ENCODE measurements around the gene FBLN1.
"Not testable (repeated sequence)": the region's sequence is repeated elsewhere in the genome, so short reads cannot be mapped to it uniquely, and the experiment has no call there.

Gene FBLN1

DNA sequence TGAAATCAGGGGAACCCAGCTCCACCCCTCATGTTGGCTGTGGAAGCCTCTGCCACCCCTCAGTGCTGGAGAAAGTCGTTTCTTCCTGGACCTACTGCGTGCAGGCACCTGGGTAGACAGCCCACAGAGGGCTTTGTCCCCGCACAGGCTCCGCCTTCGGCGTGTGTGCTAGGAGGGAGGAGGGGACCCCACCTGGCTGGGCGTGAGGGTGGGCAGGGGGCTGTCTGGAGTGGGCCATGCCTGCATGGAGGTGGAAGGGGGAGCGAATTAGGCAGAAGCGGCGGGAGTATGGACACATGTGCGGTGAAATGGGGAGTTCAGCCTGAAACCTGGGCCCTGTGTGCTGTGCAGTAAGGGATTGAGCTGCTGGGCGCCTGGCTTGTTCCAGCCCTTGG is 49.3 kb downstream of the FBLN1 start:
- no peak overlapping the region for H3K4me3 ChIP-seq (ENCODE audit: low read length)
- no peak for DNase-seq (ENCODE audit: low read depth)
- TF ChIP-seq, protein P1, sequence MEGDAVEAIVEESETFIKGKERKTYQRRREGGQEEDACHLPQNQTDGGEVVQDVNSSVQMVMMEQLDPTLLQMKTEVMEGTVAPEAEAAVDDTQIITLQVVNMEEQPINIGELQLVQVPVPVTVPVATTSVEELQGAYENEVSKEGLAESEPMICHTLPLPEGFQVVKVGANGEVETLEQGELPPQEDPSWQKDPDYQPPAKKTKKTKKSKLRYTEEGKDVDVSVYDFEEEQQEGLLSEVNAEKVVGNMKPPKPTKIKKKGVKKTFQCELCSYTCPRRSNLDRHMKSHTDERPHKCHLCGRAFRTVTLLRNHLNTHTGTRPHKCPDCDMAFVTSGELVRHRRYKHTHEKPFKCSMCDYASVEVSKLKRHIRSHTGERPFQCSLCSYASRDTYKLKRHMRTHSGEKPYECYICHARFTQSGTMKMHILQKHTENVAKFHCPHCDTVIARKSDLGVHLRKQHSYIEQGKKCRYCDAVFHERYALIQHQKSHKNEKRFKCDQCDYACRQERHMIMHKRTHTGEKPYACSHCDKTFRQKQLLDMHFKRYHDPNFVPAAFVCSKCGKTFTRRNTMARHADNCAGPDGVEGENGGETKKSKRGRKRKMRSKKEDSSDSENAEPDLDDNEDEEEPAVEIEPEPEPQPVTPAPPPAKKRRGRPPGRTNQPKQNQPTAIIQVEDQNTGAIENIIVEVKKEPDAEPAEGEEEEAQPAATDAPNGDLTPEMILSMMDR (conservative IDR thresholded peaks at IDR 0.05; ENCODE audit: low read length): no peak

DNA sequence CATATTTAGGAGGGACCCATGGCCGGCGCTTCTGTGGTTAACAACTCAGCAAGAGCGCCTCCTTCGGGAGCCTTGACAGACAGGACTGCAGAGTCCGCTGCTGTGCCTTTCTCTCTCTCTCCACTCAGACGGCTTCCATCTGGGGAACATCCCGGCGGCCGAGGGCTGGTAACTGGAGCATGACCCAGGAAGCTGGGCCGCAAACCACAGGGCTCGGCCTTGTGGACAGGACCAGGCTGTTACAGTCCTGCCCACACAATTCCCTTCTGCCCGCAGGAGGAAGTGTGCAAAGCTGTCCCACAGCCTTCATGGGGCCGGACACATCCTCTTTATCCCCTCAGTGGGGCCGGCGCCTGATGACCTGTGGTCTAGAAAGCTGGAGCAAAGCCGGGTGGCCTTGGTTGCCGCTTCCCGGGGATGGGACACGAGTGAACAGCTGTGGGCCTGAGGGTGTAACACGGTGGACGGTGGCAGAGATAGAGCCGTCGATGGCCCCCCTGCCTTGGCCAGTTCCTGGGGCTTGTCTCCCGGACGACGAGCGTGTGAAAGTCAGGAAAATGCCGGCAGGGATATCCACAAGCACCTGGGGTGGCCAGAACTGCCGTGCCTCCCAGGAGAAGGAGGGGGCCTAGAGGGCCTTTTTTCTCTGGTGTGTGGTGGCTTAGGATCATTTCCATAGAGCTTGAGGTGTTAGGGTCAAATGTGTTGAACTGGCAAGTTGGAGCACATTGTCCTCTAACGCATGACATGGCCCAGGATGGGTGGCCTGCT is 50.1 kb downstream of the FBLN1 start:
- TF ChIP-seq, protein P1 (conservative IDR thresholded peaks at IDR 0.05; ENCODE audit: low read length): peak; percentile 65

DNA sequence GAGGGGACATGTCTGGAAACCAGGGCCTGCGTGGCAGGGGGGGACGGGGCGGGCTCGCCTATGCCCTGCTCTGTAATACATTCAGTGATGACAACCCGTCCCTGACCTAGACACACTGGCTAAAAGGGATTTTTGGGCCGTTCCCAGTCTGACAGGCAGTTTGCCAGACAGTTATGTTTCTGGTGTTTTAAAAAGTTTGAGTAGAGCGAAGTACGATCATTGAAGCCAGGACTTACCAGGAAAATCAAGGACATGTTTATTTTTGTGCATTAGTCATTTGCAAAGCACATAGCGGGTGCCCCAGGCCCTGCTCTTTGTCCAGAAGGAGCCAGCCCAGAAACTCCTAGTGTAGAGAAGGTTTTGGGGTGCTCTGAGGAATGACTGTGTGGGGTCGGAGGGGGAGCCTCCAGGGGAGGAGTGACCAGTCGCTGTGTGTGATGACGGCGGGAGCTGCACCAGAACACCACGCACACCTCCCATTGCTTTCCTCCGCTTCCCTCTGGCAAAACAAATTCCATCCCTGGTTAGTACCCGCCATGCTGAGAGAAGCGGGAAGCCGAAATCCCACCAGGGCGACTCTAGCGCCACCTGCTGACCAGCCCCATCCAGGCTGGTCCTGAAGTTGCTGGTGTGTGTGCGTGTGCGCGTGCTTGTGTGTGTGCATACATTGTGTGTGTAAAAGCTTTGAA is 50.8 kb downstream of the FBLN1 start:
- TF ChIP-seq, protein P1 (conservative IDR thresholded peaks at IDR 0.05; ENCODE audit: low read length): peak; percentile 93
- peak; percentile 82 for DNase-seq (ENCODE audit: low read depth)
- no peak overlapping the region for H3K4me3 ChIP-seq (ENCODE audit: low read length)

More for the DNA sequence above, 50.1 kb downstream of the FBLN1 start:
- no peak overlapping the region for H3K4me3 ChIP-seq (ENCODE audit: low read length)
- peak; percentile 98 for DNase-seq (ENCODE audit: low read depth)

DNA sequence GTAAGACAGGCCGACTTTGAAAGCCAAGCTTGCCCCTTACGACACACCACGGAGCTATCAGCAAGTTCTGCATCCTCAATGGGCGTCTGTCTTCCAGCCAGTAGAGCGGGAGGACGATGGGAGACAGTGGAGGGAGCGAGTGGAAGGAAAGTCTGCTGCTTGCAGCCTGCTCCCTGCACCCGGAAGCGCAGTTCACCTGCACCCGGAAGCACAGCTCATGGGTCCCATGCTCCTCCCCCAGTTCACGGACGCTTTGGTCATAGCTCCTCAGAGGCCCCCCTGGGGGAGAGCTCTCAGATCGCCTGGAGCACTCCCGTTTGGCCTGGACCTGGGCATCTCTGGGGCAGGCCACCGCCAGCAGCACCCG is 51.3 kb downstream of the FBLN1 start:
- DNase-seq (ENCODE audit: low read depth): no peak
- no peak overlapping the region for H3K4me3 ChIP-seq (ENCODE audit: low read length)
- TF ChIP-seq, protein P1 (conservative IDR thresholded peaks at IDR 0.05; ENCODE audit: low read length): no peak

DNA sequence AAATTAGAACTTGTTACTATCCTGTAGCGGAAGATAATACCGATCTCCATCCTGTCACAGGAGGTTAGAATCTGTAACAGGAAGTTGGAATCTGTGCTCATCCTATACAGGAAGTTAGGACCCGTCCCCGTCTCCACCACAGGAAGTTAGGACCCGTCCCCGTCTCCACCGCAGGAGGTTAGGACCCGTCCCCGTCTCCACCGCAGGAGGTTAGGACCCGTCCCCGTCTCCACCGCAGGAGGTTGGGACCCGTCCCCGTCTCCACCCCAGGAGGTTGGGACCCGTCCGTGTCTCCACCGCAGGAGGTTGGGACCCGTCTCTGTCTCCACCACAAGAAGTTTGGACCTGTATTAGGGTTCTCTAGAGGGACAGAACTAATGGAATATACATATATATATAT is 52.2 kb downstream of the FBLN1 start:
- no peak overlapping the region for H3K4me3 ChIP-seq (ENCODE audit: low read length)
- TF ChIP-seq, protein P1 (conservative IDR thresholded peaks at IDR 0.05; ENCODE audit: low read length): no peak
- no peak for DNase-seq (ENCODE audit: low read depth)

DNA sequence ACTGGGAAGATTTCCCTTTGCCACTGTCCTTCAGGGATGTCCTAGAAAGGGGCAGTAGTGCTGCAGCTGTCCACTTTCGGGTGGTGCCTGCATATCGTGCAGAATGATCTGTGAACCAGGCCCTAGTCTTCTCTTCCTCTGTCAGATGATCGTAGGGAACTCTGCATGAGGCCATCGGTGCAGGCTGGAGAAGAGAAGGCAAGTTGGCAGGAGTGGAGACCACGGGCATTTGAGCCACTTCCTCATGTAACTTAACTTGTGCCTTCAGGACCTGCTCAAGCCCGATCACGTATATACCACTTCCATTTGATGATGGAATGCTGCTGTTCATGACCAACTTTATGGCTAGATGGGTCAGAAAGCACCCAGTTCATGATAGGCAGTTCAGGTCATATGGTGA is 55.2 kb downstream of the FBLN1 start:
- peak; percentile 75 for DNase-seq (ENCODE audit: low read depth)
- H3K4me3 ChIP-seq (ENCODE audit: low read length): not testable (repeated sequence)

DNA sequence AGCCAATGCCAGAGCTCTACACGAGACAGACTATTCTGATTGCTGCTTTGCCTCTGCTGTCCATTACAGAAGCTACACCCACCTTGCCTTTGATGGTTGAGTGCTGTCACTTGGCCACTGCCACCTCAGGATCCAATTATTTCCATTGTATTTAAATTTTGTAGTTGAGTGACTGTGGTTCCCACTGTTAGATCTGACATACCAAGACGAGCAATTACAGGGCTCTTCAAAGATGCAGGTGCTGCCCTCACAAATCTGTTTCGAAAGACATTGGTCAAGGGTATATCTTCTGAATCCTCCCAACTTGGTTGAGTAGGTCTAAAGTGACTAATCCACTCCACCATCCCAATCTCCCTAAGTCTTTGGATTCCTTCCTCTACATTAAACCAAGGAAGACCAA is 57.4 kb downstream of the FBLN1 start:
- DNase-seq (ENCODE audit: low read depth); H3K4me3 ChIP-seq (ENCODE audit: low read length): not testable (repeated sequence)

DNA sequence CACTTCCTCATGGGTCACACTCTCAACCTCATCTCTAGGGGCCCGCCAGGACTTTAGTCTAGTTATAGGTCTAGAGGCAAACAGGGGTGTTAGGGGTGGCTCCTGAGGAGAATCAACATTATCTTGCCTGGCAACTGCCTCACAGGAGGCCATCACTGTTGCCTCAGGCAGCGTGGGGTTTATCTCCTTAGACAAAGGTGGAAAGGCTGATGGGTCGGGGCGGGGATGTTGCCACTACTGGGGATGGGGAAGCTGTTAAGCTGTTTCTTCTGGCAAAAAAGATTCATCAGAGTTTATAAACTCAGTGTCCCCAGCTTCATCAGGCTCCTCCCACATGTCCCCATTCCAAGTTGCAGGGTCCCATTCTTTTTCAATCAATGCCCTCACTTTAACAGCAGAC is 58.1 kb downstream of the FBLN1 start:
- not testable (repeated sequence) for H3K4me3 ChIP-seq (ENCODE audit: low read length); DNase-seq (ENCODE audit: low read depth)

Data from AG10803 (cell line).